ENCODE data around the gene ADAP1. TPM values are rescaled to one million over a fixed set of nuclear protein-coding genes. Genes with fewer than 3 reads are reported as not detected.

Gene ADAP1
- total RNA-seq, 1 experiment from 2014 or later: 3.5 TPM

- Histone ChIP-seq H3K9me3 (replicated peaks) (no peaks in the 10 kb centered on the region; the same call in 1 of the 2 replicates), H3K4me3 (no peak overlapping the region), H3K4me1 (replicated peaks) (peaks cover 24% of the 10 kb centered on the region), H3K36me3 (no peaks in the 10 kb centered on the region), H3K27me3 (replicated peaks) (no peaks in the 10 kb centered on the region), H3K27ac (no peak overlapping the region)
- no peak for DNase-seq (ENCODE audit: low read depth in 1 of 2, low spot score in 2 of 2)
Observed at GRCh38 chr7:908159-908581, 46.3 kb downstream of the ADAP1 start.

GRCh38 chr7:907158-907980 lies 47.1 kb downstream of the ADAP1 start:
- Histone ChIP-seq H3K4me3 (no peak overlapping the region), H3K27me3 (replicated peaks) (no peaks in the 10 kb centered on the region), H3K27ac (no peak overlapping the region), H3K4me1 (replicated peaks) (peaks cover 24% of the 10 kb centered on the region), H3K9me3 (replicated peaks) (no peaks in the 10 kb centered on the region; the same call in 1 of the 2 replicates), H3K36me3 (no peaks in the 10 kb centered on the region)
- no peak for DNase-seq (ENCODE audit: low read depth in 1 of 2, low spot score in 2 of 2)

DNA sequence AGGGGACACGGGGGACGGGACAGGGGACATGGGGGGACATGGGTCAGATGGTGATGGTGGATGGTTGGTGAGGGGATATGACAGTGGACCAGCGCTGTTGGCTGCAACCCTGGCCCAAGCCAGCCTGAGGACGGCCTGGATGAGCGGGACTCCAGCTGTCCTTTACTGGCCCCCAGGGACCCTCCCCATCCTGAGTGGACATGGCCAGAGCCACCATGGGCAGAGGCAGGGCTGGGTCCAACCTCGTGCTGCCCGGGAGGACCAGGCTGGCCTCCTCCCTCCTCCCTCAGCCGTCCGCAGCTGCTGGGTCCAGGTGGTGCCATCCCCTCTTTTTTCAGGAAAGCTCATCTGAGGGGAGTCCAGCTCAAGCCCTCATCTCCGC lies 47.7 kb downstream of the ADAP1 start:
- DNase-seq (ENCODE audit: low read depth in 1 of 2, low spot score in 2 of 2): no peak
- Histone ChIP-seq H3K27me3 (replicated peaks) (no peaks in the 10 kb centered on the region), H3K27ac (no peak overlapping the region), H3K4me3 (no peak overlapping the region), H3K4me1 (replicated peaks) (peaks cover 27% of the 10 kb centered on the region), H3K9me3 (replicated peaks) (no peaks in the 10 kb centered on the region; the same call in 1 of the 2 replicates), H3K36me3 (no peaks in the 10 kb centered on the region)

- Histone ChIP-seq H3K4me3 (peak overlapping the region; percentile 7), H3K27ac (0 out of 2 replicates have a peak overlapping the region, but pooled peaks have one; percentile 4), H3K9me3 (replicated peaks) (no peaks in the 10 kb centered on the region; the same call in 1 of the 2 replicates), H3K27me3 (replicated peaks) (no peaks in the 10 kb centered on the region), H3K36me3 (no peaks in the 10 kb centered on the region), H3K4me1 (replicated peaks) (peaks cover 32% of the 10 kb centered on the region)
- peak; percentile 65 to 80 for DNase-seq (ENCODE audit: low read depth in 1 of 2, low spot score in 2 of 2)
Observed at GRCh38 chr7:904847-905246, 49.6 kb downstream of the ADAP1 start.

DNA sequence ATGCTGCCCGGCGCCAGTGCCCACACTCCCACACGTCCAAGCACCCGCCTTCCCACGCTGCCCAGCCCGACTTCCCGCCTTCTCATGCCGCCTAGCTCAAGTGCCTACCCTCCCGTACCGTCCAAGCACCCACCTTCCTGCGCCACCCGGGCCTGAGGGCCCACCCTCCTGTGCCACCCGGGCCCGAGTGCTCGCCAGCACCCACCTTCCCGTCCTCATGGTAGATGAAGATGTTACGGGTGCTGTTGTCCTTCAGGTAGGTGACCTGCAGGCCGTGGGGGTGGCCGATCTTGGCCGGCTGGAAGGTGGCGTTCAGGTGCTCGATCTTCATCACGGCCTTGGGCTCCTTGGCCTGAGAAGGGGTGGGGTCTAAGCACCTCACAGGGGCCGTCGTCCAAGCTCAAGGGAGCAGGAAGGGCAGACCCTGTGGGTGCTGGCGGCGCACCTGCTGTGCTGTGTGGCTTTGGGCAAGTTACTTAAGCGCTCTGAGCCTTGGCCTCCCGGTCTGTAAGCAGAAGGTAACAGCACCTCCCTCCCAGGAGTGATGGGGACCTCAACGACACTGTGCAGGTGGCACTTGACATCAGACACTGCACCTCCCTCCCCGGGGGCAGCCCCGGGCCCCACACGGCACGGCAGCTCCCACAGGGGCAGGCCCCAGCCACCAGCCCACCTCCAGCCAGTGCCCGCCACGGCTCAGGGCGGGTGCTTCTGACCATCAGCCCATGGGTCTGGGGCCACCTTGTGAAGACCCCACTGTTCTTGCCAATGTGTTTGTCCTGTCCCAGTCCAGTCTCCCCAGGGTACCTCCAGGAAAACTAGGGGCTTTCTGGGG lies 50.3 kb downstream of the ADAP1 start:
- Histone ChIP-seq H3K27me3 (replicated peaks) (no peaks in the 10 kb centered on the region), H3K27ac (0 out of 2 replicates have a peak overlapping the region, but pooled peaks have one; percentile 4), H3K36me3 (no peaks in the 10 kb centered on the region), H3K4me3 (peak overlapping the region; percentile 7), H3K4me1 (replicated peaks) (peaks cover 26% of the 10 kb centered on the region), H3K9me3 (replicated peaks) (no peaks in the 10 kb centered on the region)
- DNase-seq (ENCODE audit: low read depth in 1 of 2, low spot score in 2 of 2): no peak

GRCh38 chr7:902996-903395 lies 51.5 kb downstream of the ADAP1 start:
- DNase-seq (ENCODE audit: low read depth in 1 of 2, low spot score in 2 of 2): no peak
- Histone ChIP-seq H3K9me3 (replicated peaks) (no peaks in the 10 kb centered on the region), H3K4me3 (no peak overlapping the region), H3K36me3 (peaks cover 4% of the 10 kb centered on the region), H3K27ac (no peak overlapping the region), H3K27me3 (replicated peaks) (no peaks in the 10 kb centered on the region), H3K4me1 (replicated peaks) (peaks cover 20% of the 10 kb centered on the region)

DNA sequence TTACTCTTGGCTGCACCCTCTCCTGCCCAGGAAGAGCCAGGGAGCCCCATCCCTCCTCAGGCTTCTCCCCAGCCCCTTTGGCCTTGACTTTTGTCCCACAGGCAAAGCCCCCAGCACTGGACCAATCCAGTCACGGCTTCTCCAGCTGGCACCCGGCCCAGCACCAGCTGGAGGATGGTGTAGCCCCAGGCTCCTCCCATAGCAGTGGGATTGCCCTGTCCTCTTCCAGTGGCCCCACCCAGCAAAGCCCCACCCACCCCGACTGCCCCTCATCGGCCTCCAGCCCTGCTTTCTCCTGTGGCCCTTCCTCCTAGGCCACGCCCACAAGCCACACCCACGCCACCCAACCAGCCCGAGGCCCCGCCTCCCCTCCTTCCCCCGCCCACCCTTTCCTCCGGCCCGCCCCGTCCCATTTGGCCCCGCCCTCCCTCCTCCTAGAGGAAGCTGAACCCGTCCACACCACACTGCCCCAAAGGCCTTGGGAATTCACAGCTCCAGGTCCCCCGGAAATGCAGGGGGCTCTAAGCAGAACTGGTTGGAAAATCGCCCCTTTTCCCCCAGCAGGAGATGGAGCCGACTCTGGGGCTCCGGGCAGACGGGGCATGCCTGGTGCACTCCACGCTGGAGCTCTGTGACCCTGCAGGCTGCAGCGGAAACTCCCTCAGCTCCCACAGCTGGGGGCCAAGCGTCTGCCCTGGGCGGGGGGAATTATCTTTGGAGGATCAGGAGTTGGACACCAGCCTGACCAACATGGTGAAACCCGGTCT lies 52.9 kb downstream of the ADAP1 start:
- peaks cover 12% of the 10 kb centered on the region for H3K36me3 ChIP-seq
- no peak overlapping the region for H3K27ac ChIP-seq
- H3K4me1 ChIP-seq (replicated peaks): peaks cover 20% of the 10 kb centered on the region
- H3K27me3 ChIP-seq (replicated peaks): no peaks in the 10 kb centered on the region
- no peaks in the 10 kb centered on the region for H3K9me3 ChIP-seq (replicated peaks)
- peak; percentile 38 to 93 for DNase-seq (ENCODE audit: low read depth in 1 of 2, low spot score in 2 of 2)
- H3K4me3 ChIP-seq: no peak overlapping the region

- H3K9me3 ChIP-seq (replicated peaks): no peaks in the 10 kb centered on the region
- DNase-seq (ENCODE audit: low read depth in 1 of 2, low spot score in 2 of 2): no peak
- no peak overlapping the region for H3K4me3 ChIP-seq
- no peak overlapping the region for H3K27ac ChIP-seq
- no peaks in the 10 kb centered on the region for H3K27me3 ChIP-seq (replicated peaks)
- H3K4me1 ChIP-seq (replicated peaks): peaks cover 20% of the 10 kb centered on the region
- peaks cover 16% of the 10 kb centered on the region for H3K36me3 ChIP-seq
Observed at GRCh38 chr7:901041-901387, 53.5 kb downstream of the ADAP1 start.

DNA sequence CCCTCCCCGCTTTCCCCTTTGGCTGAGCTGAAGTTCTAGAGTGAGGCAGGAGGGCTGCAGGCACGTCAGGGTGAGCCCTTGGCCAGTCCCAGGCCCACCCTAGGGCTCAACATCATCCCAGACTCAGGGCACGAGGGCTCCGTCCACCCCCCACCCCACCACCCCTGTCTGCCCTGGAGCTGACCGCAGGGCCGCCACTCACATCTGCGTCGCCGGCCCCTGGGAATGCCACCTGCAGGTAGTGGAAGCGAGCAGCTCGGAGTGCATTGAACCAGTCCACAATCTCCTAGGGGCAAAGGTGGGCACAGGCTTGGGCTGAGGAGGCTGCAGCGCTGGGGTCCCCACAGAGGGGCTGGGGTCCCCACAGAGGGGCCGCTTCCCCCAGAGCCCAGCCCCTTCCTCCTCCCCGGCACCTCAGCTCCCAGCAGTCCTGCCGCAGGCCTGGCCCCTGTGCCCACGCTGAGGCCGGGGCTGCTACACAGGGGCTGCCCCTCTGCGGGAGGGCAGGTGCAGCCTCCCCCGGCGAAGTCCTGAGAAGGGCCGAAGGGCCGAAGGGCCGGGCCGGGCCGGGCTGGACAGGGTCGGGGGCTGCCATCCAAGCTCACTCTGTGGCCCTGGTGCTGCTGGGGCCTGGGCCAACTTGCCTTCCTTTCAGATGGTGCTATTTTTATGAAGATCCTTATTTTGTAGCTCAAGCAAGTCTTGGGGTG lies 54.0 kb downstream of the ADAP1 start:
- Histone ChIP-seq H3K27me3 (replicated peaks) (no peaks in the 10 kb centered on the region), H3K4me1 (replicated peaks) (peaks cover 20% of the 10 kb centered on the region), H3K9me3 (replicated peaks) (no peaks in the 10 kb centered on the region), H3K36me3 (peaks cover 22% of the 10 kb centered on the region), H3K27ac (no peak overlapping the region), H3K4me3 (no peak overlapping the region)
- DNase-seq (ENCODE audit: low read depth in 1 of 2, low spot score in 2 of 2): no peak

DNA sequence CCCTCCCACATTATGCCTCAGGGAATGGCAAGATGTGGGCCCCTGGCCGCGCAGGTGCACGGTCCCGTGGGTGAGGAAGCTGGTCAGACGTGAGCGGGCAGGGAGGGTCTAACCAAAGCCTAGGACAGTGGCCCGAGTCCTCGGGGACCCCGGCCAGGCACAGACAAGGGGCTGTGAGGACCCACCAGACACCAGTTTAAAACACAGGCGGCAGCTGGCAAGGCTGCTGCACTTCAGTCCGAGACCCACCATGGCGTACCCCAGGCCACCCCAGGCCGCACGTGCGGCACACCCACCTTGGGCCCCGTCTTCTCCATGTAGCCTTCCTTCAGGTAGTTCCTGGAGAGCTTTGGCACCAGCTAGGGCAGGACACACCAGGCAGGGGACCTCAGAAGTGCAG lies 54.7 kb downstream of the ADAP1 start:
- peaks cover 17% of the 10 kb centered on the region for H3K4me1 ChIP-seq (replicated peaks)
- DNase-seq (ENCODE audit: low read depth in 1 of 2, low spot score in 2 of 2): no peak
- H3K27ac ChIP-seq: no peak overlapping the region
- no peaks in the 10 kb centered on the region for H3K27me3 ChIP-seq (replicated peaks)
- H3K4me3 ChIP-seq: no peak overlapping the region
- H3K9me3 ChIP-seq (replicated peaks): no peaks in the 10 kb centered on the region
- H3K36me3 ChIP-seq: peaks cover 25% of the 10 kb centered on the region

DNA sequence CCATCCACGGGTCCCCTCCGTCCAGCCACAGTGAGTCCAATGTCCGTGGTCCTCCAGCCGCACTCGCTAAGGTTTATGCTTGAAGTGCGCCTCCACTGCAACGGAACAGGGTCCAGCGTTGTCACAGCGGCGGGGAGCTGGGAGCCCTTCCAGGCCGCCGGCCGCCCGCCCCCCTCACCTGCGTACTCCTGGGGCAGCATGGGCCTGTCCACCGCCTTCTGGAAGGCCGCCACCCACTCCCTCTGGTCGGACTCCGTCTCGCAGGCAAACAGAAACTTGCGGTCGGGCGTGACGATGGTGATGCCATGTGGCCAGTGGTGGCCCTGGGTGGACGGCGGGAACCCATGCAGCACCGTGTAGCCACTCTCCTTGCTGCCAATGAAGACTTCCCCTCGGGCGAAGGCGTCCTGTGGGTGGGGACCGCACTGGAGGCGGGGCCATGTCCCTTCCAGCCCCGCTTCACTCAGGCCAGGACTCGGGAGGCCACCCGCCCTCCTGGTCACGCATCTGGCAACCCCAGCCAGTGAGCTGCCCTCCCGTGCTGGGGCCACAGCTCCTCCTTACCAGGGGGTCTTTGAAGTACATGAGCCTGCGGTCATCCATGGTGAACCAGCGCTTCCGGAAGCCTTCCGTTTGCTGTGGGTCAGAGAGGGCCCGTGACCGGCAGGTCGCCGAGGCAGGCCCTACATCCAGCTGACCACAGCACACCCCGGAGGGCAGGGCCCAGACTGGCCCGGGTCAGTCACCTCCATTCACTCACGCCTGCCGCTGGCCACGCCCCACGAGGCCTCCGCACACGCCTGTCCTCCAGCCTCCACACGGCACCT lies 55.4 kb downstream of the ADAP1 start:
- no peak overlapping the region for H3K27ac ChIP-seq

GRCh38 chr7:898460-898854 lies 56.0 kb downstream of the ADAP1 start:
- H3K4me1 ChIP-seq (replicated peaks): peaks cover 8% of the 10 kb centered on the region
- DNase-seq (ENCODE audit: low read depth in 1 of 2, low spot score in 2 of 2): no peak
- no peaks in the 10 kb centered on the region for H3K27me3 ChIP-seq (replicated peaks)
- H3K36me3 ChIP-seq: peaks cover 31% of the 10 kb centered on the region
- no peak overlapping the region for H3K27ac ChIP-seq
- H3K9me3 ChIP-seq (replicated peaks): no peaks in the 10 kb centered on the region
- H3K4me3 ChIP-seq: no peak overlapping the region

More for the DNA sequence above, 55.4 kb downstream of the ADAP1 start:
- no peak overlapping the region for H3K4me3 ChIP-seq
- H3K4me1 ChIP-seq (replicated peaks): peaks cover 9% of the 10 kb centered on the region
- H3K9me3 ChIP-seq (replicated peaks): no peaks in the 10 kb centered on the region
- peaks cover 25% of the 10 kb centered on the region for H3K36me3 ChIP-seq
- no peaks in the 10 kb centered on the region for H3K27me3 ChIP-seq (replicated peaks)
- DNase-seq (ENCODE audit: low read depth in 1 of 2, low spot score in 2 of 2): no peak
